ENCODE results near the gene TIMP2.
A peak's percentile ranks its signal among the peaks of the same experiment; 100 is the strongest.

TIMP2 gene

DNA sequence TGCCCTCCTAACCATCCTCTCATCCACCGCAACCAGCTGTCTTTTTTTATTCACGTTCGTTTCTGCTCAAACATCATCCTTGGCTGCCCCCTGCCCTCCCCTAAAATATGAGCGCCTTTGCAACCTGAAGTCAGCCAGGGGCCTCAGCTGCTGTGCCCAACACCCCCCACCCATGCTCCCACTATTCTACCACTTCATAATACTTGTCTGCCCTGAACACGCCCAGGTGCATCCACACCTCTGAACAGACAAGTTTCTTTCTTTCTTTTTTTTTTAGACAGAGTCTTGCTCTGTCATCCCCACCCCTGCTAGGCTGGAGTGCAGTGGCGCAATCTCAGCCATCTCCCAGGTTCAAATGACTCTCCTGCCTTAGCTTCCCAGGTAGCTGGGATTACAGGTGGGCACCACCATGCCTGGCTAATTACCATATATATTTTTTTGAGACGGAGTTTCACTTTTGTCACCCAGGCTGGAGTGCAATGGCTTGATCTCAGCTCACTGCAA is 49.0 kb downstream of the TIMP2 start:
- no peak overlapping the region for H3K4me3 ChIP-seq
- H3K36me3 ChIP-seq: peaks cover 10 to 31% (median 27%) of the 10 kb centered on the region in 3 donors
- DNase-seq: no peak
- H3K27me3 ChIP-seq: no peaks in the 10 kb centered on the region
- H3K27ac ChIP-seq: peak overlapping the region; percentile 61 to 63
- no peaks in the 10 kb centered on the region for H3K9me3 ChIP-seq
- intact Hi-C loops (cut with DNase I; ENCODE audit: low total_unique reads): no loop called here
- H3K4me1 ChIP-seq: peaks cover 6 to 81% (median 41%) of the 10 kb centered on the region in 4 donors
- TF ChIP-seq, protein P1, sequence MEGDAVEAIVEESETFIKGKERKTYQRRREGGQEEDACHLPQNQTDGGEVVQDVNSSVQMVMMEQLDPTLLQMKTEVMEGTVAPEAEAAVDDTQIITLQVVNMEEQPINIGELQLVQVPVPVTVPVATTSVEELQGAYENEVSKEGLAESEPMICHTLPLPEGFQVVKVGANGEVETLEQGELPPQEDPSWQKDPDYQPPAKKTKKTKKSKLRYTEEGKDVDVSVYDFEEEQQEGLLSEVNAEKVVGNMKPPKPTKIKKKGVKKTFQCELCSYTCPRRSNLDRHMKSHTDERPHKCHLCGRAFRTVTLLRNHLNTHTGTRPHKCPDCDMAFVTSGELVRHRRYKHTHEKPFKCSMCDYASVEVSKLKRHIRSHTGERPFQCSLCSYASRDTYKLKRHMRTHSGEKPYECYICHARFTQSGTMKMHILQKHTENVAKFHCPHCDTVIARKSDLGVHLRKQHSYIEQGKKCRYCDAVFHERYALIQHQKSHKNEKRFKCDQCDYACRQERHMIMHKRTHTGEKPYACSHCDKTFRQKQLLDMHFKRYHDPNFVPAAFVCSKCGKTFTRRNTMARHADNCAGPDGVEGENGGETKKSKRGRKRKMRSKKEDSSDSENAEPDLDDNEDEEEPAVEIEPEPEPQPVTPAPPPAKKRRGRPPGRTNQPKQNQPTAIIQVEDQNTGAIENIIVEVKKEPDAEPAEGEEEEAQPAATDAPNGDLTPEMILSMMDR (IDR thresholded peaks at IDR 0.05): no peak

DNA sequence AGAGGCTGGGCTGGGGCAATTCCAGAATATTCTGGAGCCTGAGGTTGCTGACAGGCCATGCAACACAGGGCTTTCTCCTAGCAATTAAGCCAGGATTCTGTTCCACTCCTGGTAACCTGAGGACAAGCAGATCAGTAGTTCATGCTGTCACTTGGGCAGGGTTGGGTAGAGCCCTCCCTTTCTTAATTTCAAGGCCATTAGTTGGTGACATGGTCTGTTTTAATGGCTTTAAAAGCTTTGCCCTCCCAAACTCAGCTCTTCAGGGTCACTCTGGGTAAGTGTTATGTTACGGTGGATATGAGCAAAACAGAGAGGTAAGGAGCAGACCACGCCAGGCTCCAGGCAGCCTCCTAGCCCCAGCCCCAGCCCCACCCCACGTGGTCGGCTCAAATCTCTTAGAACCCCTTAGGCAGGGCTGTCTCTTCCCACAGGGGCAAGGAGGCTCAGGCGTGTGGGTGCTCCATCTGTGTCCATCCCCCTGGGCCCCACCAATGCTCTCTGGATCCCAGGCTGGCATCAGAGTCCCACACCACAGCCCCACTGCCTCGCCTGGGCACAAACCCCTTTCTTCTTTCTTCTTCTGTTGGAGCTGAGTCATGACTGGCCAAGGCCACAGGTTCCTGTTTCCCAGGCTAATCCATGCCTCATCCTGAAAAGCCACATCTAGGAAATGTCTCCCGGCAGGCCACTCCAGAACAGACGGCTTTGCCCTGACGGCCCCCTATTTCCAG is 49.7 kb downstream of the TIMP2 start:
- peaks cover 6 to 75% (median 38%) of the 10 kb centered on the region in 4 donors for H3K4me1 ChIP-seq
- peaks cover 16 to 37% (median 33%) of the 10 kb centered on the region in 3 donors for H3K36me3 ChIP-seq
- no peaks in the 10 kb centered on the region for H3K27me3 ChIP-seq
- no peak for DNase-seq
- H3K27ac ChIP-seq: peak overlapping the region; percentile 61 to 63
- no peaks in the 10 kb centered on the region for H3K9me3 ChIP-seq
- no peak overlapping the region for H3K4me3 ChIP-seq
- TF ChIP-seq, protein P1 (IDR thresholded peaks at IDR 0.05): no peak
- intact Hi-C loops (cut with DNase I; ENCODE audit: low total_unique reads): no loop called here

DNA sequence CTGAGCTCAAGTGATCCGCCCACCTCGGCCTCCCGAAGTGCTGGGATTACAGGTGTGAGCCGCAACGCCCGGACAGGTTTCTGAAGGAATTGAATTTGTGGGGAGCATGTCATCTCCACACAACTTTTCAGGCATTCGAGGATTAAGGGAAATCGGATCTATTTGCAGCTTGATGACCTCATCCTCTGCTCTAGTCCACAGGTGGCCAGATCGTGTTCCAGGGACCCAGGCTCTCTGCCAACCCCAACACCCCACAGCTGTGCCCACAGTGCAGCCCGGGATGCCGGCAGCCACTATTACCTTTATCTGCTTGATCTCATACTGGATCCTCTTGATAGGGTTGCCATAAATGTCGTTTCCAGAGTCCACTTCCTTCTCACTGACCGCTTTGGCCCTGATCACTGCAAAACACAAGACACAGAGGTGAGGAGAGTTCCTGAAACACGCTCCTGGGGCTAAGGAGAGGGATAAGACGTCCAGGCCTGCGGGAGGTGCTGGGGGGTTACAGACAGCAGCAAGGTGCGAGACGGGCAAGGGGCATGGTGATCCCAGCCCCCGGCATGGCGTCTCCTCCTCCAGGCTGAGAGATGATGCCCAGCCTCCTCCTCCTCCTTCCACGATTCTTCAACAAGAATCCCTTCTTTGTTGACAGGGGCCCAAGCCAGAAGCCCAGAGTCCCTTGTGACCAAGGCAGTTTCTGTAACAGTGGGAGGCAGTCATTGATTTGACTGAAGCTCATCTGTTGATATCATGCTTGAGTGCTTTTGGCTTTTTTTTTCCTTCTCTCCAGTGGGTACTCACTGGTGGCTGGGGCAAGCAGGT is 51.5 kb downstream of the TIMP2 start:
- Histone ChIP-seq H3K27me3 (no peaks in the 10 kb centered on the region), H3K27ac (peak overlapping the region; percentile 32 to 61), H3K4me1 (peaks cover 0 to 61% (median 23%) of the 10 kb centered on the region in 4 donors), H3K4me3 (no peak overlapping the region), H3K9me3 (no peaks in the 10 kb centered on the region), H3K36me3 (peaks cover 34 to 54% (median 51%) of the 10 kb centered on the region in 3 donors)
- intact Hi-C loops (cut with DNase I; ENCODE audit: low total_unique reads): no loop called here
- TF ChIP-seq, protein P1 (IDR thresholded peaks at IDR 0.05): no peak
- no peak for DNase-seq

DNA sequence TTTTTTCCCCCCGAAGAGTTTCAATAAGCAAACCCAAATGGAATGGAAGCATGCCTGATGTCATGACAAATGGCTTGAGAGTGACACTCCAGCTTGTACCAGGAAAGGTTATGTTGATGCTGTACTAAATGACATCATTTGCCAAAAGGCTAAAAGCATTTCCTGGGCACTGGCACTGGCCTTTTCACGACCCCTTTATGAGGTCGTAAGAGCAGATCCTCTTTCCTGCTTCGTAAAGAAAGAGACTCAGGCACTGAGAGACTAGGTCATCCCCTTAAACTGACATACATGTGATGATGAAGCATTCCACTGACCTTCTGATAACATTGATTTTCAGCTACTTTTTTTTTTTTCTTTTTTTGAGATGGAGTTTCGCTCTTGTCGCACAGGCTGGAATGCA is 52.7 kb downstream of the TIMP2 start:
- TF ChIP-seq, protein P1 (IDR thresholded peaks at IDR 0.05): no peak
- H3K9me3 ChIP-seq: no peaks in the 10 kb centered on the region
- H3K27ac ChIP-seq: no peak overlapping the region
- intact Hi-C loops (cut with DNase I; ENCODE audit: low total_unique reads): no loop called here
- H3K27me3 ChIP-seq: no peaks in the 10 kb centered on the region
- H3K36me3 ChIP-seq: peaks cover 37 to 63% (median 60%) of the 10 kb centered on the region in 3 donors
- DNase-seq: no peak
- peaks cover 0 to 61% (median 26%) of the 10 kb centered on the region in 4 donors for H3K4me1 ChIP-seq
- H3K4me3 ChIP-seq: no peak overlapping the region

DNA sequence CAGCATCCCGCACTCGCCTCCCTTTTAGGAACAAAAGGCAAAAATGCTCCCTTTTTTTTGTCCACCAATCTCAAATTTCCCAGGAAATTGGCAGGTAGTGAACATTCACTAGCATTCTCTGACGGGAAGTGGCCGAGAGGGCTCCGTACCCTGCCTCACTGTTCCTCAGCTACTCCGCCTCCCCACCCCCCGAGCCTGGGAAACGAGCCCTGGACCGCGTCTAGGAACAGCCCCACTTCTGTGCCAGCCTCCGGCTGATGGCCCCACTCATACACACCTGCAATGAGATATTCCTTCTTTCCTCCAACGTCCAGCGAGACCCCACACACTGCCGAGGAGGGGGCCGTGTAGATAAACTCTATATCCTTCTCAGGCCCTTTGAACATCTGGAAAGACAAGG is 54.6 kb downstream of the TIMP2 start:
- H3K4me1 ChIP-seq: peaks cover 0 to 61% (median 26%) of the 10 kb centered on the region in 4 donors
- intact Hi-C loops (cut with DNase I; ENCODE audit: low total_unique reads): no loop called here
- H3K27me3 ChIP-seq: no peaks in the 10 kb centered on the region
- no peak overlapping the region for H3K27ac ChIP-seq
- no peak overlapping the region for H3K4me3 ChIP-seq
- TF ChIP-seq, protein P1 (IDR thresholded peaks at IDR 0.05): no peak
- DNase-seq: no peak
- H3K36me3 ChIP-seq: peaks cover 37 to 70% (median 60%) of the 10 kb centered on the region in 3 donors
- H3K9me3 ChIP-seq: no peaks in the 10 kb centered on the region
